A673 (cell line): ENCODE data around the gene LARP1. TPM values are rescaled to one million over a fixed set of nuclear protein-coding genes. Genes with fewer than 3 reads are reported as not detected.

ENCODE experiments used
- BruUV-seq: library from RNA; stranded (reverse); fragments of 400-500 nt; replicated peaks from 2 replicates; lab custom pipeline; 2021; lab: Mats Ljungman, UMichigan
- CTCF ChIA-PET: fragments of 300-600 bp; sonication (Branson Sonifier 250); formaldehyde crosslinking; loops from one replicate; lab custom pipeline; 2022; ENCODE audit warnings: antibody characterized with exemption; lab: Charles Lee
- POLR2A ChIA-PET: fragments of 300-600 bp; sonication (Branson Sonifier 250); formaldehyde crosslinking; loops from one replicate; lab custom pipeline; 2022; ENCODE audit warnings: antibody characterized with exemption; ENCODE audit not compliant: low non-redundant PET; lab: Charles Lee
- DNase-seq: peaks from one replicate; pipeline ENCODE4 v3.0.0-alpha.2; 2015; ENCODE audit warnings: low spot score
- H3K27ac ChIP-seq: fragments of 200-600 bp; sonication (generic); 2 replicates; pipeline ENCODE4 v1.5.1; 2016; ENCODE audit warnings: mixed run types, low read depth, mild to moderate bottlenecking, mixed read lengths, antibody characterized with exemption, low read length; ENCODE audit not compliant: poor library complexity, severe bottlenecking
- H3K27me3 ChIP-seq: fragments of 200-600 bp; sonication (generic); replicated peaks from 2 replicates; pipeline ENCODE4 v1.6.1; 2017; ENCODE audit warnings: mixed run types, low read depth, mild to moderate bottlenecking, mixed read lengths, antibody characterized with exemption, low read length; ENCODE audit not compliant: insufficient read depth, poor library complexity
- H3K36me3 ChIP-seq: fragments of 200-600 bp; sonication (generic); 2 replicates; pipeline ENCODE4 v1.6.1; 2016; ENCODE audit warnings: mixed run types, mild to moderate bottlenecking, mixed read lengths, antibody characterized with exemption, low read length; ENCODE audit not compliant: insufficient read depth, poor library complexity, severe bottlenecking
- H3K4me1 ChIP-seq: fragments of 200-600 bp; sonication (generic); 2 replicates; pipeline ENCODE4 v1.6.1; 2017; ENCODE audit warnings: mixed run types, mild to moderate bottlenecking, mixed read lengths, antibody characterized with exemption, low read length; ENCODE audit not compliant: insufficient read depth, poor library complexity, severe bottlenecking
- H3K4me3 ChIP-seq: fragments of 200-600 bp; sonication (generic); 2 replicates; pipeline ENCODE4 v1.5.1; 2016; ENCODE audit warnings: low read depth, mixed run types, mild to moderate bottlenecking, mixed read lengths, low read length; ENCODE audit not compliant: poor library complexity, severe bottlenecking
- H3K9me3 ChIP-seq: fragments of 200-600 bp; sonication (generic); 2 replicates; pipeline ENCODE4 v1.6.1; 2016; ENCODE audit warnings: mixed run types, low read depth, mild to moderate bottlenecking, mixed read lengths, antibody characterized with exemption, low read length; ENCODE audit not compliant: poor library complexity, severe bottlenecking
- EZH2 ChIP-seq: fragments of 200-600 bp; sonication (generic); IDR thresholded peaks from 2 replicates; pipeline ENCODE4 v1.6.1; 2017; ENCODE audit warnings: borderline replicate concordance, low read depth, mild to moderate bottlenecking, mixed read lengths, antibody characterized with exemption, low read length; ENCODE audit not compliant: poor library complexity, severe bottlenecking
- intact Hi-C: fragments of 100-400 bp; cut with micrococcal nuclease; formaldehyde crosslinking; loops from one replicate; pipeline ENCODE4 v1.10.0; 2022; ENCODE audit not compliant: unreplicated experiment
- total RNA-seq: library from RNA; stranded (reverse); gene quantifications from 2 replicates; pipeline ENCODE4 v1.2.3, GENCODE V29; 2021
- TF ChIP-seq, protein P1 (sequence below): fragments of 300-800, 200-600 bp; sonication (generic); conservative IDR thresholded peaks from 2 replicates; pipeline ENCODE4 v1.5.1; 2017; ENCODE audit warnings: low read depth, mild to moderate bottlenecking, antibody characterized with exemption, low read length, moderate library complexity, mixed read lengths

The LARP1 gene
- total RNA-seq, 1 experiment from 2014 or later = 257 TPM

DNA sequence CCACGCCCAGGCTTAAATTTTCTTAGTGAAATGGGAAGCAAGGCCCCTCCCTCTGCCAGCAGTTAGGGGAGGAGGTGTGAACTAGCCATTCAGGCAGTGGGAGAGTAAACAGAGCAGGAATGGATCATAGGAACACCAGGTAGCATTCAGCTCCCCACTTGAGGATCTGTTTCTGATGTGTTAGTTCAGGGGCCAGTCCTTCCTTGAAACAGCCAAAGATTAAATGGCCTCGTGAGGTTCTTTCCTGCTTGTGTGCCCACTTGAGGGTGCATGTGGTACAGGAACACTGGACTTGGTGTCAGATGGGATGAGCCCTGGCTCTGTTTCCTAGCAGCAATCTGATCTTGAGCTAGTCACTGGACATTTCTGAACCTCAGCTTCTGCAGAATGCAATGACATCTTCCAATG, 74.0 kb downstream of the LARP1 start:
- no peak for DNase-seq
- TF ChIP-seq, protein P1, sequence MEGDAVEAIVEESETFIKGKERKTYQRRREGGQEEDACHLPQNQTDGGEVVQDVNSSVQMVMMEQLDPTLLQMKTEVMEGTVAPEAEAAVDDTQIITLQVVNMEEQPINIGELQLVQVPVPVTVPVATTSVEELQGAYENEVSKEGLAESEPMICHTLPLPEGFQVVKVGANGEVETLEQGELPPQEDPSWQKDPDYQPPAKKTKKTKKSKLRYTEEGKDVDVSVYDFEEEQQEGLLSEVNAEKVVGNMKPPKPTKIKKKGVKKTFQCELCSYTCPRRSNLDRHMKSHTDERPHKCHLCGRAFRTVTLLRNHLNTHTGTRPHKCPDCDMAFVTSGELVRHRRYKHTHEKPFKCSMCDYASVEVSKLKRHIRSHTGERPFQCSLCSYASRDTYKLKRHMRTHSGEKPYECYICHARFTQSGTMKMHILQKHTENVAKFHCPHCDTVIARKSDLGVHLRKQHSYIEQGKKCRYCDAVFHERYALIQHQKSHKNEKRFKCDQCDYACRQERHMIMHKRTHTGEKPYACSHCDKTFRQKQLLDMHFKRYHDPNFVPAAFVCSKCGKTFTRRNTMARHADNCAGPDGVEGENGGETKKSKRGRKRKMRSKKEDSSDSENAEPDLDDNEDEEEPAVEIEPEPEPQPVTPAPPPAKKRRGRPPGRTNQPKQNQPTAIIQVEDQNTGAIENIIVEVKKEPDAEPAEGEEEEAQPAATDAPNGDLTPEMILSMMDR = no peak
- no peak for TF ChIP-seq EZH2
- H3K9me3 ChIP-seq = no peaks in the 10 kb centered on the region
- no TSS peak for BruUV-seq
- H3K4me3 ChIP-seq = no peak overlapping the region
- H3K27me3 ChIP-seq = no peaks in the 10 kb centered on the region
- H3K27ac ChIP-seq = no peak overlapping the region
- no peaks in the 10 kb centered on the region for H3K4me1 ChIP-seq
- ChIA-PET POLR2A (no interaction called here), CTCF (no interaction called here)
- intact Hi-C loops = no loop called here
- H3K36me3 ChIP-seq = peaks cover 7% of the 10 kb centered on the region

DNA sequence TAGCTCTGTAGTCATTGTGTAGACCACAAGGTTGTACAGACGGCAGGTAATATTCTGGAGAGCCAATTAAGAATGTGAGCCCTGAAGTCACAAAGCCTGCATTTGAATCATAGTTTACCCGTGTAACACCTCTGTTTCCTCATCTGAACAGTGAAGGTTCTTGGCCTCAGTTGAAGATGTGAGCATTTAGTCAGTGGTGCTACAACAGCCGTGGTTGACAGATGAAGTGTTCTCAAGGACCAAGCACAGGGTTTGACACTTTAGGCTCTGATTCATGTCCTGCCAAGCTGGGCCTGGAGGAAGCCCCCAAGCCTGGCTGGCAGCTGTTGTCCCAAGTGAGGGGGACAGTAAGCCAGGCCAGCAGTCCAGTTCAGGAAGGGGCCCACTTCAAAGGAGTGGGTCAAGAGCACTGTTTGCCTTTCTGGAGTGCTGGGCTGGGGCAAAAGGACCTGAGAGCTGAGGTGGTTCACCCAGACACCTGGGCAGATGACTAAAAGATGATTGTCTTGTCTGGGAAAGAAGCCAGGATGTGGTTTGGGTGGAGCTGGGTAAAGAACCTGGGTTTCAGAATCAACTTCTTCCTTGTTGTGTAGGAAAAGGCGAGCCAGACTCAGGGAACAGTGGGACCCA, 74.5 kb downstream of the LARP1 start:
- no TSS peak for BruUV-seq
- TF ChIP-seq, protein P1 = no peak
- no peak for TF ChIP-seq EZH2
- intact Hi-C loops = no loop called here
- no peak overlapping the region for H3K27ac ChIP-seq
- no peaks in the 10 kb centered on the region for H3K27me3 ChIP-seq
- DNase-seq = no peak
- peaks cover 4% of the 10 kb centered on the region for H3K4me1 ChIP-seq
- CTCF ChIA-PET = no interaction called here
- no peaks in the 10 kb centered on the region for H3K9me3 ChIP-seq
- peaks cover 7% of the 10 kb centered on the region for H3K36me3 ChIP-seq
- POLR2A ChIA-PET = no interaction called here
- no peak overlapping the region for H3K4me3 ChIP-seq

DNA sequence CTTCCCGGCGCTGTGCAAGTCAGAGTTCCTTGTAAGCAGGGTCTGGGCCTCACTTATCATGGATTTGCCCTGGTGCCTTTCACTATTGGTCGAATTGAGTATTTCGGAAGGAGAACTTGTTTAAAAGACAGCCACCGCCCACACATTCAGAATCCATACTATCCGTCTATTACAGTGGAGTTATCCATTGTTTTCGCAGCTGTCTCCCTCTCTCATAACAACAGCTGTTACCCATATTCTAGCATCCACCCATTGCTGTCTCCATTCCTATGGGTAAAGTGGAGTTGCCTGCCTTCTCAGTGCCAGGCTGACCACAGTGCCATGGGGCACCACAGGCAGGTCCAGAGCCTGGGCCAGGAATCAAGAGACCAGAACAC, 75.0 kb downstream of the LARP1 start:
- H3K4me1 ChIP-seq = peaks cover 9% of the 10 kb centered on the region
- peaks cover 7% of the 10 kb centered on the region for H3K36me3 ChIP-seq
- ChIA-PET CTCF (no interaction called here), POLR2A (no interaction called here)
- no peak for DNase-seq
- no peak overlapping the region for H3K27ac ChIP-seq
- BruUV-seq = no TSS peak
- no peaks in the 10 kb centered on the region for H3K27me3 ChIP-seq
- intact Hi-C loops = no loop called here
- no peaks in the 10 kb centered on the region for H3K9me3 ChIP-seq
- TF ChIP-seq, protein P1 = no peak
- TF ChIP-seq EZH2 = no peak
- no peak overlapping the region for H3K4me3 ChIP-seq
